ENCODE data around the gene CCNG2. TPM values are rescaled to one million over a fixed set of nuclear protein-coding genes. Genes with fewer than 3 reads are reported as not detected.

The CCNG2 gene
- total and polyA plus RNA-seq, 10 of the 15 experiments (the other 5 are each of a cell fraction or from before 2014, with no cell fraction given) = 1.9 to 70.6 (median 5.9) TPM

DNA sequence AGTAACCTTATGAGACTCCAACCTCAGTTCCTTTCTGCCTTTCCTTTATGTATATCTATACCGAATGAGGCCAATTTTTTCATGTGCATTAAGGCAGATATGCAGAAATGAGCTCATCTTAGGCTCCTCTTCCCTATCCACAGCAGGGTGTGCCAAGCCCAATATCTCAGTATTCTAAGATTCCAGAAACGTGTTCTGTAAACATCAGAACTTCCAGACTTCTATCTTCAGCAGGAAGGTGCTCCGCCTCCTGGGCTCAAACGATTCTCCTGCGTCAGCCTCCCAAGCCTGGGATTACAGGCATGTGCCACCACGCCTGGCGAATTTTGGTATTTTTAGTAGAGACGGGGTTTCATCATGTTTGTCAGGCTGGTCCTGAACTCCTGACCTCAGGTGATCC is 31.0 kb upstream of the CCNG2 start:
- intact Hi-C loops (cut with micrococcal nuclease; ENCODE audit: unreplicated experiment) = no loop called here
- no peak for DNase-seq (ENCODE audit: low read depth, low spot score)
- no peak overlapping the region for H3K4me3 ChIP-seq
- WGBS (ENCODE audit: insufficient coverage, insufficient replicate concordance, low lambda C conversion rate, missing lambda C conversion rate) = 80% methylated on average over 8 of the region's 8 CpGs
- no peak overlapping the region for H3K4me2 ChIP-seq (ENCODE audit: control insufficient read depth, insufficient read depth)
- H3K9ac ChIP-seq (ENCODE audit: control insufficient read depth, insufficient read depth, low read length) = no peak overlapping the region
- no peak overlapping the region for H2AFZ ChIP-seq (ENCODE audit: control insufficient read depth, low read depth, low read length)
- BruUV-seq (replicated peaks) = no TSS peak
- FAIRE-seq = no peak
- no peaks in the 10 kb centered on the region for H4K20me1 ChIP-seq (ENCODE audit: control insufficient read depth, insufficient read depth)
- no peak for ATAC-seq
- SMC1A ChIA-PET (ENCODE audit: uncharacterized antibody, unreplicated experiment) = interaction anchor here (0.8 to 3.0 kb wide), 7 partner anchors 9 to 96 kb away, joined by 3 to 11 read pairs (median 5); no protein-coding TSS in a partner anchor
- H3K36me3 ChIP-seq (ENCODE audit: control insufficient read depth in 2 of 2, insufficient read depth in 2 of 2, low read length in 1 of 2) = no peaks in the 10 kb centered on the region
- H3K27ac ChIP-seq (ENCODE audit: control insufficient read depth, insufficient read depth) = no peak overlapping the region
- H3K27me3 ChIP-seq (replicated peaks in 1 of 2; ENCODE audit: control insufficient read depth in 2 of 2, insufficient read depth in 2 of 2, low read length in 1 of 2) = no peaks in the 10 kb centered on the region
- in situ Hi-C loops (cut with MboI) = no loop called here
- POLR2A ChIA-PET = no interaction called here
- H3K79me2 ChIP-seq (ENCODE audit: control insufficient read depth, insufficient read depth, low read length) = no peaks in the 10 kb centered on the region
- CTCF ChIA-PET = interaction anchor here (0.8 to 3.6 kb wide), 3 partner anchors 51 to 77 kb away, joined by 3 to 20 read pairs (median 3); no protein-coding TSS in a partner anchor
- TF ChIP-seq HDGF (IDR thresholded peaks at IDR 0.05) = no peak
- no peak for TF ChIP-seq CBX5 (IDR thresholded peaks at IDR 0.05; ENCODE audit: low read depth)
- no peak for TF ChIP-seq BCL11A (IDR thresholded peaks at IDR 0.05; ENCODE audit: low read depth, low read length)
- no peak for TF ChIP-seq NFIC (IDR thresholded peaks at IDR 0.05; ENCODE audit: low read depth, low read length)
- TF ChIP-seq, protein P1, sequence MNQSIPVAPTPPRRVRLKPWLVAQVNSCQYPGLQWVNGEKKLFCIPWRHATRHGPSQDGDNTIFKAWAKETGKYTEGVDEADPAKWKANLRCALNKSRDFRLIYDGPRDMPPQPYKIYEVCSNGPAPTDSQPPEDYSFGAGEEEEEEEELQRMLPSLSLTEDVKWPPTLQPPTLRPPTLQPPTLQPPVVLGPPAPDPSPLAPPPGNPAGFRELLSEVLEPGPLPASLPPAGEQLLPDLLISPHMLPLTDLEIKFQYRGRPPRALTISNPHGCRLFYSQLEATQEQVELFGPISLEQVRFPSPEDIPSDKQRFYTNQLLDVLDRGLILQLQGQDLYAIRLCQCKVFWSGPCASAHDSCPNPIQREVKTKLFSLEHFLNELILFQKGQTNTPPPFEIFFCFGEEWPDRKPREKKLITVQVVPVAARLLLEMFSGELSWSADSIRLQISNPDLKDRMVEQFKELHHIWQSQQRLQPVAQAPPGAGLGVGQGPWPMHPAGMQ (IDR thresholded peaks at IDR 0.05; ENCODE audit: borderline replicate concordance) = no peak
- no peak for TF ChIP-seq TAF1 (IDR thresholded peaks at IDR 0.05; ENCODE audit: borderline replicate concordance, low read depth, low read length)
- TF ChIP-seq DPF2 (IDR thresholded peaks at IDR 0.05) = no peak
- no peak for TF ChIP-seq MEF2A (IDR thresholded peaks at IDR 0.05; ENCODE audit: insufficient read depth, low read depth, low read length)
- TF ChIP-seq WRNIP1 (IDR thresholded peaks at IDR 0.05; ENCODE audit: borderline replicate concordance, low read depth, low read length) = no peak
- TF ChIP-seq, protein P2, sequence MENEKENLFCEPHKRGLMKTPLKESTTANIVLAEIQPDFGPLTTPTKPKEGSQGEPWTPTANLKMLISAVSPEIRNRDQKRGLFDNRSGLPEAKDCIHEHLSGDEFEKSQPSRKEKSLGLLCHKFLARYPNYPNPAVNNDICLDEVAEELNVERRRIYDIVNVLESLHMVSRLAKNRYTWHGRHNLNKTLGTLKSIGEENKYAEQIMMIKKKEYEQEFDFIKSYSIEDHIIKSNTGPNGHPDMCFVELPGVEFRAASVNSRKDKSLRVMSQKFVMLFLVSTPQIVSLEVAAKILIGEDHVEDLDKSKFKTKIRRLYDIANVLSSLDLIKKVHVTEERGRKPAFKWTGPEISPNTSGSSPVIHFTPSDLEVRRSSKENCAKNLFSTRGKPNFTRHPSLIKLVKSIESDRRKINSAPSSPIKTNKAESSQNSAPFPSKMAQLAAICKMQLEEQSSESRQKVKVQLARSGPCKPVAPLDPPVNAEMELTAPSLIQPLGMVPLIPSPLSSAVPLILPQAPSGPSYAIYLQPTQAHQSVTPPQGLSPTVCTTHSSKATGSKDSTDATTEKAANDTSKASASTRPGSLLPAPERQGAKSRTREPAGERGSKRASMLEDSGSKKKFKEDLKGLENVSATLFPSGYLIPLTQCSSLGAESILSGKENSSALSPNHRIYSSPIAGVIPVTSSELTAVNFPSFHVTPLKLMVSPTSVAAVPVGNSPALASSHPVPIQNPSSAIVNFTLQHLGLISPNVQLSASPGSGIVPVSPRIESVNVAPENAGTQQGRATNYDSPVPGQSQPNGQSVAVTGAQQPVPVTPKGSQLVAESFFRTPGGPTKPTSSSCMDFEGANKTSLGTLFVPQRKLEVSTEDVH (IDR thresholded peaks at IDR 0.05; ENCODE audit: low read depth, partially characterized antibody) = no peak
- no peak for TF ChIP-seq SREBF2 (IDR thresholded peaks at IDR 0.05; ENCODE audit: low read length)
- TF ChIP-seq, protein P3, sequence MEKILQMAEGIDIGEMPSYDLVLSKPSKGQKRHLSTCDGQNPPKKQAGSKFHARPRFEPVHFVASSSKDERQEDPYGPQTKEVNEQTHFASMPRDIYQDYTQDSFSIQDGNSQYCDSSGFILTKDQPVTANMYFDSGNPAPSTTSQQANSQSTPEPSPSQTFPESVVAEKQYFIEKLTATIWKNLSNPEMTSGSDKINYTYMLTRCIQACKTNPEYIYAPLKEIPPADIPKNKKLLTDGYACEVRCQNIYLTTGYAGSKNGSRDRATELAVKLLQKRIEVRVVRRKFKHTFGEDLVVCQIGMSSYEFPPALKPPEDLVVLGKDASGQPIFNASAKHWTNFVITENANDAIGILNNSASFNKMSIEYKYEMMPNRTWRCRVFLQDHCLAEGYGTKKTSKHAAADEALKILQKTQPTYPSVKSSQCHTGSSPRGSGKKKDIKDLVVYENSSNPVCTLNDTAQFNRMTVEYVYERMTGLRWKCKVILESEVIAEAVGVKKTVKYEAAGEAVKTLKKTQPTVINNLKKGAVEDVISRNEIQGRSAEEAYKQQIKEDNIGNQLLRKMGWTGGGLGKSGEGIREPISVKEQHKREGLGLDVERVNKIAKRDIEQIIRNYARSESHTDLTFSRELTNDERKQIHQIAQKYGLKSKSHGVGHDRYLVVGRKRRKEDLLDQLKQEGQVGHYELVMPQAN (conservative IDR thresholded peaks at IDR 0.05) = no peak
- no peaks in the 10 kb centered on the region; the same call in 2 of the 3 replicates for H3K9me3 ChIP-seq (replicated peaks; ENCODE audit: control insufficient read depth, insufficient read depth, low read length)
- H3K4me1 ChIP-seq (ENCODE audit: control insufficient read depth, insufficient read depth, low read length) = peaks cover 6% of the 10 kb centered on the region; the same call in 1 of the 2 replicates
- RAD21 ChIA-PET (ENCODE audit: unreplicated experiment) = interaction anchor here (1.2 to 1.3 kb wide), 2 partner anchors 36 to 76 kb away, joined by 4 read pairs; no protein-coding TSS in a partner anchor

All from GM12878 (cell line).